GM12878 (cell line): ENCODE results near the gene PUM2. TPM values are rescaled to one million over a fixed set of nuclear protein-coding genes. Genes with fewer than 3 reads are reported as not detected.

Source experiments
- ATAC-seq: fragments of 200-7000 bp; cut with Tn5 transposase; 3 replicates; pipeline ENCODE4 v1.9.1; 2020; ENCODE audit warnings: mild to moderate bottlenecking, moderate library complexity
- BruUV-seq: library from RNA; stranded (reverse); fragments of 400-500 nt; replicated peaks from 2 replicates; lab custom pipeline; 2021; lab: Mats Ljungman, UMichigan
- CTCF ChIA-PET: fragments of 300-600 bp; sonication (Branson Sonifier 250); formaldehyde crosslinking; extraction: SDS; loops from one replicate; lab custom pipeline; 2021; ENCODE audit warnings: inconsistent platforms; lab: Yijun Ruan, JAX
- POLR2A ChIA-PET: fragments of 350-600 bp; formaldehyde crosslinking; extraction: SDS; loops from one replicate; lab custom pipeline; 2021; ENCODE audit warnings: inconsistent platforms; lab: Charles Lee
- RAD21 ChIA-PET: fragments of 300-600 bp; sonication (Branson Sonifier 250); formaldehyde crosslinking; loops from one replicate; lab custom pipeline; 2023; ENCODE audit warnings: antibody characterized with exemption; ENCODE audit not compliant: unreplicated experiment; lab: Charles Lee
- SMC1A ChIA-PET: fragments of 300-600 bp; sonication (Branson Sonifier 250); formaldehyde crosslinking; loops from one replicate; lab custom pipeline; 2023; ENCODE audit not compliant: unreplicated experiment, uncharacterized antibody; lab: Charles Lee
- DNase-seq: peaks from one replicate; pipeline ENCODE4 v3.0.0-alpha.2; 2011; ENCODE audit warnings: low read depth, low spot score
- FAIRE-seq: peaks from 3 replicates; lab custom pipeline; 2011; peaks lifted over from hg19 to GRCh38; lab: Jason Lieb, UNC
- H2AFZ ChIP-seq: 2 replicates; pipeline ENCODE4 v1.6.0; 2011; ENCODE audit warnings: low read depth, low read length, control low read depth; ENCODE audit not compliant: control insufficient read depth
- H3K27ac ChIP-seq: 2 replicates; pipeline ENCODE4 v1.5.1; 2011; ENCODE audit warnings: control low read depth; ENCODE audit not compliant: control insufficient read depth, insufficient read depth
- H3K27me3 ChIP-seq, 2 experiments: replicated peaks in 1 of 2; 2 replicates each; pipeline versions ENCODE4 v1.6.0 to v1.6.1; 2011; ENCODE audit warnings: low read length in 1 of 2; ENCODE audit not compliant: control insufficient read depth in 2 of 2, insufficient read depth in 2 of 2
- H3K36me3 ChIP-seq, 2 experiments: 2 replicates each; pipeline ENCODE4 v1.5.1; 2011; ENCODE audit warnings: low read length in 1 of 2; ENCODE audit not compliant: control insufficient read depth in 2 of 2, insufficient read depth in 2 of 2
- H3K4me1 ChIP-seq: 2 replicates; pipeline ENCODE4 v1.6.1; 2011; ENCODE audit warnings: mild to moderate bottlenecking, low read length, moderate library complexity, mixed read lengths; ENCODE audit not compliant: control insufficient read depth, insufficient read depth
- H3K4me2 ChIP-seq: 2 replicates; pipeline ENCODE4 v1.6.0; 2011; ENCODE audit warnings: control low read depth; ENCODE audit not compliant: control insufficient read depth, insufficient read depth
- H3K4me3 ChIP-seq: fragments of 200-600 bp; sonication (generic); 2 replicates; pipeline ENCODE4 v1.5.1; 2016
- H3K79me2 ChIP-seq: 2 replicates; pipeline ENCODE4 v1.6.0; 2011; ENCODE audit warnings: low read length; ENCODE audit not compliant: control insufficient read depth, insufficient read depth
- H3K9ac ChIP-seq: 2 replicates; pipeline ENCODE4 v1.8.0; 2011; ENCODE audit warnings: low read length, control low read depth, mixed read lengths; ENCODE audit not compliant: control insufficient read depth, insufficient read depth
- H3K9me3 ChIP-seq: replicated peaks from 3 replicates; pipeline ENCODE4 v1.5.1; 2011; ENCODE audit warnings: mild to moderate bottlenecking, low read length; ENCODE audit not compliant: control insufficient read depth, insufficient read depth
- H4K20me1 ChIP-seq: 2 replicates; pipeline ENCODE4 v1.6.0; 2011; ENCODE audit not compliant: control insufficient read depth, insufficient read depth
- ATF7 ChIP-seq: fragments of 450-650 bp; IDR thresholded peaks from 2 replicates; pipeline ENCODE4 v1.6.1; 2016; ENCODE audit warnings: low read depth, mild to moderate bottlenecking
- BHLHE40 ChIP-seq, 2 experiments: fragments of 450-650 bp in 1 of 2; IDR thresholded peaks; 2 replicates each; pipeline ENCODE4 v1.6.1; 2011 to 2017; ENCODE audit warnings: low read depth in 2 of 2, borderline replicate concordance in 1 of 2, improper control_type of control experiment in 1 of 2, low read length in 1 of 2, mild to moderate bottlenecking in 1 of 2
- CBFB ChIP-seq: IDR thresholded peaks from 2 replicates; pipeline ENCODE4 v1.6.1; 2016; ENCODE audit warnings: antibody characterized with exemption, low read depth
- EED ChIP-seq: sonication (generic); IDR thresholded peaks from 2 replicates; pipeline ENCODE4 v1.6.1; 2016; ENCODE audit warnings: antibody characterized with exemption, low read depth
- KDM1A ChIP-seq: fragments of 200-600 bp; sonication (generic); IDR thresholded peaks from 2 replicates; pipeline ENCODE4 v1.6.1; 2016; ENCODE audit warnings: borderline replicate concordance
- PBX3 ChIP-seq: IDR thresholded peaks from 2 replicates; pipeline ENCODE4 v1.6.1; 2011; ENCODE audit warnings: mild to moderate bottlenecking, low read depth, low read length, moderate library complexity; ENCODE audit not compliant: insufficient replicate concordance
- RUNX3 ChIP-seq: IDR thresholded peaks from 2 replicates; pipeline ENCODE4 v1.6.1; 2012; ENCODE audit warnings: low read length, inconsistent platforms
- SMAD1 ChIP-seq: fragments of 450-650 bp; IDR thresholded peaks from 2 replicates; pipeline ENCODE4 v1.6.1; 2018; ENCODE audit warnings: mild to moderate bottlenecking, low read depth; ENCODE audit not compliant: partially characterized antibody
- SRF ChIP-seq, 2 experiments: IDR thresholded peaks; 2 replicates each; pipeline ENCODE4 v1.6.1; 2011; ENCODE audit warnings: low read depth in 2 of 2, low read length in 2 of 2, mild to moderate bottlenecking in 1 of 2, moderate library complexity in 1 of 2
- TCF12 ChIP-seq: IDR thresholded peaks from 2 replicates; pipeline ENCODE4 v1.6.1; 2011; ENCODE audit warnings: low read depth, mild to moderate bottlenecking, low read length
- WGBS: methylation state at CpG from one replicate; pipeline ENCODE4 v1.1.6; 2016; ENCODE audit warnings: low lambda C conversion rate; ENCODE audit not compliant: insufficient replicate concordance, insufficient coverage; ENCODE audit errors: missing lambda C conversion rate; 5-methylcytosine and 5-hydroxymethylcytosine counted together
- in situ Hi-C: fragments of 300-500 bp; cut with MboI; formaldehyde crosslinking; loops from 9 replicates; pipeline ENCODE4 v1.14.3; 2018; ENCODE audit warnings: mixed read lengths
- intact Hi-C: fragments of 100-400 bp; cut with micrococcal nuclease; formaldehyde crosslinking; loops from one replicate; pipeline ENCODE4 v1.14.2; 2022; ENCODE audit not compliant: unreplicated experiment
- polyA plus RNA-seq, 11 experiments: library from polyadenylated mRNA; depleted of rRNA in 4 of 11; unstranded in 6 of 11; stranded (reverse) in 5 of 11; fragments of >200 nt; fragmentation: Nextera tagmentation in 4 of 11; fragmentation: Illumina TruSeq in 1 of 11; extraction: Ambion mirVana in 4 of 11; extraction: Trizol in 1 of 11; gene quantifications; 1 replicate in 1 of 11; 2 replicates in 10 of 11; pipeline versions ENCODE4 v1.2.1 to v1.2.3, GENCODE V29; 2011 to 2016; ENCODE audit warnings: inconsistent platforms in 2 of 11, missing spikeins in 2 of 11, low read depth in 1 of 11
- total RNA-seq, 4 experiments: library from RNA; depleted of rRNA in 3 of 4; stranded (reverse); fragments of >200 nt in 3 of 4; fragmentation: Illumina TruSeq in 1 of 4; extraction: Trizol in 1 of 4; gene quantifications; 2 replicates each; pipeline versions ENCODE4 v1.2.1 to v1.2.3, GENCODE V29; 2013 to 2021
- TF ChIP-seq, protein P1 (sequence below): IDR thresholded peaks from 2 replicates; pipeline ENCODE4 v1.6.1; 2011; ENCODE audit warnings: low read depth, mild to moderate bottlenecking, low read length, moderate library complexity, borderline replicate concordance; ENCODE audit errors: extremely low read depth
- TF ChIP-seq, protein P2 (sequence below): fragments of 450-650 bp; IDR thresholded peaks from 2 replicates; pipeline ENCODE4 v1.6.1; 2017; ENCODE audit warnings: mild to moderate bottlenecking

Gene PUM2
- total and polyA plus RNA-seq, 10 of the 15 experiments (the other 5 are each of a cell fraction or from before 2014, with no cell fraction given) = 14.5 to 87.6 (median 29.4) TPM

GRCh38 chr2:20208476-20208859 lies 142.2 kb downstream of the PUM2 start:
- SMC1A ChIA-PET = interaction anchor here (1.4 to 2.4 kb wide), 4 partner anchors 11 to 73 kb away, joined by 4 to 14 read pairs (median 4); no protein-coding TSS in a partner anchor
- H3K9ac ChIP-seq = no peak overlapping the region; the same call in 1 of the 2 replicates

GRCh38 chr2:20207051-20207450 lies 143.6 kb downstream of the PUM2 start:
- peak; percentile 81 for FAIRE-seq
- peaks cover 5% of the 10 kb centered on the region for H3K79me2 ChIP-seq
- no peak overlapping the region for H3K9ac ChIP-seq
- peak overlapping the region; percentile 58 for H3K27ac ChIP-seq
- 14% methylated on average over 5 of the region's 5 CpGs for WGBS
- in situ Hi-C loops = no loop called here
- peaks cover 42% of the 10 kb centered on the region for H3K4me1 ChIP-seq
- CTCF ChIA-PET = interaction anchor here (1.3 to 5.2 kb wide), 4 partner anchors 14 to 71 kb away, joined by 3 to 23 read pairs (median 5); partner anchors contain the start of gene SDC1
- H3K27me3 ChIP-seq = no peaks in the 10 kb centered on the region
- peak; percentile 56 for ATAC-seq
- POLR2A ChIA-PET = no interaction called here
- no peaks in the 10 kb centered on the region for H4K20me1 ChIP-seq
- peak overlapping the region; percentile 56 for H3K4me2 ChIP-seq
- no peak overlapping the region for H3K4me3 ChIP-seq
- intact Hi-C loops = no loop called here
- no peaks in the 10 kb centered on the region for H3K9me3 ChIP-seq
- RAD21 ChIA-PET = interaction anchor here (1.4 to 3.5 kb wide), 2 partner anchors 15 to 17 kb away, joined by 4 to 19 read pairs; no protein-coding TSS in a partner anchor
- peak; percentile 53 for DNase-seq
- H3K36me3 ChIP-seq = no peaks in the 10 kb centered on the region; a peak in 1 of 4 replicates
- no TSS peak for BruUV-seq
- 0 out of 2 replicates have a peak overlapping the region, but pooled peaks have one; percentile 14 for H2AFZ ChIP-seq
- SMC1A ChIA-PET = interaction anchor here (1.3 to 2.4 kb wide), 4 partner anchors 12 to 32 kb away, joined by 3 to 14 read pairs (median 4); no protein-coding TSS in a partner anchor
- TF ChIP-seq ATF7 (no peak), CBFB (peak; percentile 56; the same call in 1 of the 2 replicates), PBX3 (no peak), BHLHE40 (IDR thresholded peaks at IDR 0.05; ENCODE audit: borderline replicate concordance in 1 of 2, low read depth in 2 of 2, low read length in 1 of 2) (peak; percentile 70 to 80; a peak in 3 of 4 replicates), RUNX3 (peak; percentile 89), KDM1A (no peak), TCF12 (no peak), SRF (IDR thresholded peaks at IDR 0.05; ENCODE audit: low read depth in 2 of 2, low read length in 2 of 2) (peak in 1 of 2 experiments; percentile 82; a peak in 2 of 4 replicates)
- TF ChIP-seq, protein P1, sequence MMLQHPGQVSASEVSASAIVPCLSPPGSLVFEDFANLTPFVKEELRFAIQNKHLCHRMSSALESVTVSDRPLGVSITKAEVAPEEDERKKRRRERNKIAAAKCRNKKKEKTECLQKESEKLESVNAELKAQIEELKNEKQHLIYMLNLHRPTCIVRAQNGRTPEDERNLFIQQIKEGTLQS = no peak
- TF ChIP-seq, protein P2, sequence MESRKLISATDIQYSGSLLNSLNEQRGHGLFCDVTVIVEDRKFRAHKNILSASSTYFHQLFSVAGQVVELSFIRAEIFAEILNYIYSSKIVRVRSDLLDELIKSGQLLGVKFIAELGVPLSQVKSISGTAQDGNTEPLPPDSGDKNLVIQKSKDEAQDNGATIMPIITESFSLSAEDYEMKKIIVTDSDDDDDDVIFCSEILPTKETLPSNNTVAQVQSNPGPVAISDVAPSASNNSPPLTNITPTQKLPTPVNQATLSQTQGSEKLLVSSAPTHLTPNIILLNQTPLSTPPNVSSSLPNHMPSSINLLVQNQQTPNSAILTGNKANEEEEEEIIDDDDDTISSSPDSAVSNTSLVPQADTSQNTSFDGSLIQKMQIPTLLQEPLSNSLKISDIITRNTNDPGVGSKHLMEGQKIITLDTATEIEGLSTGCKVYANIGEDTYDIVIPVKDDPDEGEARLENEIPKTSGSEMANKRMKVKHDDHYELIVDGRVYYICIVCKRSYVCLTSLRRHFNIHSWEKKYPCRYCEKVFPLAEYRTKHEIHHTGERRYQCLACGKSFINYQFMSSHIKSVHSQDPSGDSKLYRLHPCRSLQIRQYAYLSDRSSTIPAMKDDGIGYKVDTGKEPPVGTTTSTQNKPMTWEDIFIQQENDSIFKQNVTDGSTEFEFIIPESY = no peak

More at GRCh38 chr2:20208476-20208859, 142.2 kb downstream of the PUM2 start:
- ChIA-PET CTCF (interaction anchor here (0.9 to 5.2 kb wide), 4 partner anchors 14 to 191 kb away, joined by 3 to 23 read pairs (median 3); partner anchors contain the start of gene SDC1), RAD21 (interaction anchor here (0.9 to 3.5 kb wide), 4 partner anchors 13 to 71 kb away, joined by 3 to 19 read pairs (median 4); no protein-coding TSS in a partner anchor), POLR2A (interaction anchor here (0.6 kb wide), 1 partner anchor 196 kb away, joined by 5 read pairs; no protein-coding TSS in a partner anchor)
- TF ChIP-seq, protein P1 = no peak
- TF ChIP-seq SMAD1 (no peak), EED (peak; percentile 35; the same call in 1 of the 2 replicates)
- no peak overlapping the region for H3K4me3 ChIP-seq
- H4K20me1 ChIP-seq = no peaks in the 10 kb centered on the region
- FAIRE-seq = no peak
- peaks cover 56% of the 10 kb centered on the region for H3K4me1 ChIP-seq
- intact Hi-C loops (no loop called here), in situ Hi-C loops (no loop called here)
- ATAC-seq = peak; percentile 18
- no peaks in the 10 kb centered on the region for H3K9me3 ChIP-seq
- BruUV-seq = no TSS peak
- peaks cover 14% of the 10 kb centered on the region for H3K79me2 ChIP-seq
- H3K36me3 ChIP-seq = no peaks in the 10 kb centered on the region
- H3K27me3 ChIP-seq = no peaks in the 10 kb centered on the region
- H2AFZ ChIP-seq = no peak overlapping the region
- H3K27ac ChIP-seq = peak overlapping the region; percentile 59
- peak overlapping the region; percentile 22 for H3K4me2 ChIP-seq
- 0% methylated on average over 5 of the region's 5 CpGs for WGBS
- no peak for DNase-seq
